Astrocyte (in vitro differentiated cells and primary cell): Measurements from ENCODE around the gene RCVRN. TPM values are rescaled to one million over a fixed set of nuclear protein-coding genes. Genes with fewer than 3 reads are reported as not detected.

ENCODE experiments used
- DNase-seq: peaks from one replicate; pipeline ENCODE4 v3.0.0-alpha.2; 2010; ENCODE audit warnings: low read depth
- FAIRE-seq: peaks from 2 replicates; lab custom pipeline; 2011; peaks lifted over from hg19 to GRCh38; lab: Jason Lieb, UNC
- H2AFZ ChIP-seq: 2 replicates; pipeline ENCODE4 v1.6.0; 2012; ENCODE audit warnings: low read depth, low read length, inconsistent platforms
- H3K27ac ChIP-seq: 2 replicates; pipeline ENCODE4 v1.5.1; 2011; ENCODE audit warnings: low read depth, low read length, inconsistent platforms
- H3K27me3 ChIP-seq: 2 replicates; pipeline ENCODE4 v1.6.0; 2011; ENCODE audit warnings: low read length, inconsistent platforms; ENCODE audit not compliant: insufficient read depth
- H3K36me3 ChIP-seq: 2 replicates; pipeline ENCODE4 v1.5.1; 2011; ENCODE audit warnings: low read length, inconsistent platforms; ENCODE audit not compliant: insufficient read depth
- H3K4me1 ChIP-seq: 2 replicates; pipeline ENCODE4 v1.5.1; 2011; ENCODE audit warnings: low read length, inconsistent platforms; ENCODE audit not compliant: insufficient read depth
- H3K4me2 ChIP-seq: 2 replicates; pipeline ENCODE4 v1.6.0; 2012; ENCODE audit warnings: low read length, inconsistent platforms
- H3K4me3 ChIP-seq: 2 replicates; pipeline ENCODE4 v1.5.1; 2011; ENCODE audit warnings: low read depth, mild to moderate bottlenecking, low read length, inconsistent platforms; ENCODE audit not compliant: insufficient read depth
- H3K79me2 ChIP-seq: 2 replicates; pipeline ENCODE4 v1.6.0; 2012; ENCODE audit warnings: mild to moderate bottlenecking, low read length, inconsistent platforms; ENCODE audit not compliant: insufficient read depth
- H3K9ac ChIP-seq: 2 replicates; pipeline ENCODE4 v1.6.0; 2012; ENCODE audit warnings: mild to moderate bottlenecking, low read length, inconsistent platforms
- H3K9me3 ChIP-seq: 2 replicates; pipeline ENCODE4 v1.5.1; 2012; ENCODE audit warnings: low read depth, mild to moderate bottlenecking, low read length, inconsistent platforms; ENCODE audit not compliant: insufficient read depth
- H4K20me1 ChIP-seq: 2 replicates; pipeline ENCODE4 v1.6.0; 2012; ENCODE audit warnings: low read length, inconsistent platforms; ENCODE audit not compliant: insufficient read depth
- H3K27ac Mint-ChIP-seq: one replicate; pipeline ENCODE4 v1.8.0; 2021; ENCODE audit warnings: mild to moderate bottlenecking, mixed read lengths; ENCODE audit not compliant: unreplicated experiment
- H3K27me3 Mint-ChIP-seq: one replicate; pipeline ENCODE4 v1.8.0; 2021; ENCODE audit warnings: low read depth, mixed read lengths; ENCODE audit not compliant: unreplicated experiment
- H3K36me3 Mint-ChIP-seq: one replicate; pipeline ENCODE4 v1.8.0; 2021; ENCODE audit warnings: low read depth, mixed read lengths; ENCODE audit not compliant: unreplicated experiment
- H3K4me1 Mint-ChIP-seq: one replicate; pipeline ENCODE4 v1.8.0; 2021; ENCODE audit warnings: low read depth, mixed read lengths; ENCODE audit not compliant: unreplicated experiment
- H3K4me3 Mint-ChIP-seq: one replicate; pipeline ENCODE4 v1.8.0; 2021; ENCODE audit warnings: mild to moderate bottlenecking, moderate library complexity, mixed read lengths; ENCODE audit not compliant: unreplicated experiment
- H3K9me3 Mint-ChIP-seq: one replicate; pipeline ENCODE4 v1.8.0; 2021; ENCODE audit warnings: mild to moderate bottlenecking, mixed read lengths; ENCODE audit not compliant: unreplicated experiment
- CTCF ChIP-seq: IDR thresholded peaks from 2 replicates; pipeline ENCODE4 v1.5.1; 2011; ENCODE audit warnings: low read depth, mild to moderate bottlenecking, inconsistent platforms, low read length, moderate library complexity; ENCODE audit not compliant: insufficient read depth
- EZH2 ChIP-seq: IDR thresholded peaks from 2 replicates; pipeline ENCODE4 v1.6.1; 2012; ENCODE audit warnings: mild to moderate bottlenecking, low read length, inconsistent platforms; ENCODE audit not compliant: insufficient read depth
- total RNA-seq: library from RNA; stranded (reverse); gene quantifications from 2 replicates; pipeline ENCODE4 v1.2.1, GENCODE V29; 2021

The RCVRN gene
- total RNA-seq, 1 donor from 2014 or later = not detected

- no peaks in the 10 kb centered on the region for H4K20me1 ChIP-seq
- DNase-seq (no peak), FAIRE-seq (no peak)
- Mint-ChIP-seq H3K36me3 (no peaks in the 10 kb centered on the region), H3K27ac (no peak overlapping the region), H3K27me3 (peaks cover 24% of the 10 kb centered on the region), H3K4me1 (peaks cover 10% of the 10 kb centered on the region), H3K4me3 (no peak overlapping the region), H3K9me3 (peaks cover 3% of the 10 kb centered on the region)
- peaks cover 10% of the 10 kb centered on the region for H3K4me1 ChIP-seq
- no peaks in the 10 kb centered on the region for H3K36me3 ChIP-seq
- H3K27me3 ChIP-seq = no peaks in the 10 kb centered on the region
- H2AFZ ChIP-seq = no peak overlapping the region
- no peak overlapping the region for H3K4me2 ChIP-seq
- H3K27ac ChIP-seq = no peak overlapping the region
- no peak overlapping the region for H3K9ac ChIP-seq
- no peak for TF ChIP-seq EZH2
- no peak for TF ChIP-seq CTCF
- H3K9me3 ChIP-seq = no peaks in the 10 kb centered on the region
- no peaks in the 10 kb centered on the region for H3K79me2 ChIP-seq
- no peak overlapping the region for H3K4me3 ChIP-seq
Measured at GRCh38 chr17:9895923-9896322, 9.1 kb downstream of the RCVRN start.

GRCh38 chr17:9894231-9894630 is 10.8 kb downstream of the RCVRN start:
- no peaks in the 10 kb centered on the region for H3K36me3 Mint-ChIP-seq
- Histone ChIP-seq H3K4me2 (no peak overlapping the region), H3K36me3 (no peaks in the 10 kb centered on the region), H2AFZ (no peak overlapping the region), H3K9ac (no peak overlapping the region), H3K27me3 (no peaks in the 10 kb centered on the region), H4K20me1 (no peaks in the 10 kb centered on the region), H3K4me1 (no peaks in the 10 kb centered on the region), H3K9me3 (no peaks in the 10 kb centered on the region), H3K4me3 (no peak overlapping the region), H3K79me2 (no peaks in the 10 kb centered on the region), H3K27ac (no peak overlapping the region)
- no peak overlapping the region for H3K4me3 Mint-ChIP-seq
- H3K4me1 Mint-ChIP-seq = no peaks in the 10 kb centered on the region
- no peak overlapping the region for H3K27ac Mint-ChIP-seq
- H3K27me3 Mint-ChIP-seq = peaks cover 27% of the 10 kb centered on the region
- H3K9me3 Mint-ChIP-seq = peaks cover 3% of the 10 kb centered on the region
- no peak for FAIRE-seq
- TF ChIP-seq CTCF = no peak
- TF ChIP-seq EZH2 = no peak
- no peak for DNase-seq

- H3K4me1 ChIP-seq = no peaks in the 10 kb centered on the region
- no peak overlapping the region for H3K4me2 ChIP-seq
- no peak for FAIRE-seq
- no peak overlapping the region for H3K4me3 ChIP-seq
- H3K9me3 Mint-ChIP-seq = peaks cover 3% of the 10 kb centered on the region
- no peaks in the 10 kb centered on the region for H3K4me1 Mint-ChIP-seq
- H3K27me3 Mint-ChIP-seq = peaks cover 34% of the 10 kb centered on the region
- H3K36me3 ChIP-seq = no peaks in the 10 kb centered on the region
- H3K9ac ChIP-seq = no peak overlapping the region
- no peak overlapping the region for H3K27ac Mint-ChIP-seq
- no peaks in the 10 kb centered on the region for H3K9me3 ChIP-seq
- no peaks in the 10 kb centered on the region for H3K36me3 Mint-ChIP-seq
- peak; percentile 66 for DNase-seq
- TF ChIP-seq EZH2 (no peak), CTCF (no peak)
- no peaks in the 10 kb centered on the region for H4K20me1 ChIP-seq
- H3K79me2 ChIP-seq = no peaks in the 10 kb centered on the region
- peaks cover 2% of the 10 kb centered on the region for H3K27me3 ChIP-seq
- no peak overlapping the region for H2AFZ ChIP-seq
- no peak overlapping the region for H3K4me3 Mint-ChIP-seq
- H3K27ac ChIP-seq = no peak overlapping the region
Measured at GRCh38 chr17:9893411-9894012, 11.6 kb downstream of the RCVRN start.
